Activated CD8-positive, alpha-beta memory T cell treated with anti-CD3 and anti-CD28 coated beads, Interleukin-2, amount 50 U/mL, for 1 hour (primary cell): ENCODE results near the gene VEPH1.
"Not testable (repeated sequence)": the region's sequence is repeated elsewhere in the genome, so short reads cannot be mapped to it uniquely, and the experiment has no call there.

ENCODE experiments used
- DNase-seq: peaks from one replicate; pipeline ENCODE4 v3.0.0-alpha.2; 2020; ENCODE audit errors: extremely low read depth

The VEPH1 gene

DNA sequence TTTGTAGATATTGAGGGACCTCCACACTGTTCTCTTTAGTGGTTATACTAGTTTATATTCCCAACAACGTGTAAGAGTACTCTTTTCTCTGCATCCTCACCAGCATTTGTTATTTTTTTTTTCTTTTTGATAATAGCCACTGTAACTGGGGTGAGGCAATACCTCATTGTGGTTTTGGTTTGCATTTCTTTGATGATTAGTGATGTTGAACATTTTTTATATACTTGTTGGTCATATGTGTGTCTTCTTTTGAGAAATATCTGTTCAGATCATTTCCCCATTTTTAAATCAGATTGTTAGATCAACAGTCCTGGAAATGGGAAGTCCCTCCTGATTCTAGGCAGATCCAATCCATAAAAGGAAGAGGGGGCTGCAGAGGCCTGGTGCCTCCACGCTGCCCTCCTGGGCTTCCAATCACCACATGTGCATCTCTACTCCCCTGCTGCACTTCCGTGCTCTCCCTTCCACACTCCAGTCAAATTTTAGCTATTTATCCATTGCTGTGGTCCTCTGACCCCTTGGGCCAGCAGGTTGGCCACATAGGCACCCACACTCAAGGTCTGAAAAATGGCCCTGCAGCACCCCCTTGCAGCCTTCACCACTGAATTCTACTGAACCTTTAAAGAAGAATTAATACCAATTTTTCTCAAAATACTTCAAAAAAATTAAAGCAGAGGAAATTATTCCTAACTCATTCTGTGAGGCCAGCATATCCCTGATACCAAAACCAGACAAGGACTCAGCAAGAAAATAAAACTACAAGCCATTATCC is 154.7 kb downstream of the VEPH1 start:
- DNase-seq: not testable (repeated sequence)

DNA sequence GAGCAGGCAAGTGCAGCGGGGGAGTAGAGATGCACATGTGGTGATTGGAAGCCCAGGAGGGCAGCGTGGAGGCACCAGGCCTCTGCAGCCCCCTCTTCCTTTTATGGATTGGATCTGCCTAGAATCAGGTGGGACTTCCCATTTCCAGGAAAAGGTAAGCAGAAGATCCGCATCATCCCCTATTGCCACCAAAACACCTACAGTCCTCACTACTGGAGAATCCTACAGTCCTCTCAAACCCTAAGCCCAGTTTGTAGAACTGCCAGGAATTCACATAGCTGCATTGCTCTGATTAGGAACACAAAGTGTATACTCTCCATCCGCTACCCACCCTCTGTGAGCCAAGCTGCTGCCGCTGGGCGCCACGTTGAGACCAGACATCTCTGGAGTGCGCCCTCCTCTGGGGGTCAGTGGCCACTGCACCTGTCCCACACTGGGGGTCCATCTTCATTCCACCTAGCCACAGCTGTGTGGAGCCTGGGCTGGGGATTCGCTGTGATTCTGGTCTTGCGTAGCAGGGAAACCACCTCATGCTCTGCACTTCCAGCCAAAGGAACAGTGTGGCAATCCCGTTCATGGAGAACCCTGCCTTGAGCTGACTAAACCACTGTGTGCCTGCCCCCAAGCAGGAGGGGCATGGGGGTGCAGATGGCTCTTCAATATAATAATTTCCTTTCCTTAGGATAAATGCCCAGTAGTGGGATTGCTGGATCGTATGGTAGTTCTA is 155.5 kb downstream of the VEPH1 start:
- DNase-seq: no peak

DNA sequence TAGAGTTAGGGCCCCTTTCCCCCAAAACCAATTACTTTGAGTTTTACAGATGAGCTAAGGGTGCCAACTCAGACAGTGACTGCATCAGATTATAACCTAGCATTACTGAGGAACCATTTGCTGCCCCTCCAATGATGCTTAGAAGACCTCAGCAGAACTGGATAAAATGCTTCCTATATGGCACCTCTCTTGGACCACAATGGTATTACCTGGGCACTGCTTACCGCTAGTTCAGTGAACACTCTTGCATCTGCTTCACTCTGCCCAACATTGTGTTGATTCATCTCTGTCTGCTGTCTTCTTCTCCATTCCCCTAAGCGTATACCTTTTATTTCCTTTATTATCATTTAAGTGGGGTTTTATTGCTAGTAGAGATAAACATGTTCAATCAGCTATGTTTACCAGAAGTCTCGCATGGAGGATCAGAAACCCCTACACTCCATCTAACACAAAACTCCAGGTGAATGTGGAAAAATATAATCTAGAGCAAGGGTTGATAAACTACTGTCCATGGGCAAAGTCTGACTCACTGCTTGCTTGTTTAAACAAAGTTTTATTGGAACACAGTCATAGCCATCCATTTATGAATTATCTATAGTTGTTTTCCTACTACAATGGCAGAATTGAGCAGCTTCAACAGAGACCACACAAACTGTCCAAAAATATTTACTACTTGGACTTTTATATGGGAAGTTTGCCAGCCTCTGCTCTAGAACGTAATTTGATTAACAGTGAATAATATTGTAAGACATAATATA is 166.8 kb downstream of the VEPH1 start:
- no peak for DNase-seq

DNA sequence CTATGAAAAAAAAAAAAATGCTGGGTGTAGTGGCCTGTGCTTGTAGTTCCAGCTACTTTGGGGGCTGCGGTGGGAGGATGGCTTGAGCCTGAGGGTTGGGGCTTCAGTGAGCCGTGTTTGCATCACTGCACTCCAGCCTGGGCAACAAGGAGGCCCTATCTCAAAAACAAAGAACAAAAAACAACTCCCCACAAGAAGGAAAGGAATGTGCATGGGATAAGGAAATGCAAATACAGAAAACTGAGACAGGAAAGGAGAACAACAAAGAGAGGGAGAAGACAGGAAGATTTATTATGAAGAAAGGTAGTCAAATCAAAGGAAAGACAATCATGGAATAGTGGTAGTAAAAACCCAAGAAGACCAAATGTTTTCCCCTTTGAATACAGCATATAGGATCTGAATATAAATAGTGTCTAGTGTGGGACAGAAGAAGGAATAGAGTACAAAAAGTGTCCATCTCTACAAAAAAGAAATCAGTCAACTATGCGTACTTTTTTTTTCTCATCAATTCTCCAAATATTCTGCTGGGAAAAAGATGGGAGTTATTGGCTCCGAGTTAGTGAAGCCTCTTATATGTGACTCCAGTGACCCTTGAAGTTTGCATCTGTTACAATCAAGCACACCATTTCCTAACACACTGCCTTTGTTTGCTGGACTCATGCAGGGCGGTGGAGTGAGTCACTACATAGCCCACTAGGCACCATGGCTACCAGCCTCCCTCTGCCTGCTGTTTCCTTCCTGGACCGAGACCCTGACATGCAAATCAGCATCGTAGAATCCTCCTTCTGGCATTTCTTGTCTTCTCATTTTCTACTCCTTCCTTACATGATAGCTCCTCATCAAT is 167.8 kb downstream of the VEPH1 start:
- no peak for DNase-seq

DNA sequence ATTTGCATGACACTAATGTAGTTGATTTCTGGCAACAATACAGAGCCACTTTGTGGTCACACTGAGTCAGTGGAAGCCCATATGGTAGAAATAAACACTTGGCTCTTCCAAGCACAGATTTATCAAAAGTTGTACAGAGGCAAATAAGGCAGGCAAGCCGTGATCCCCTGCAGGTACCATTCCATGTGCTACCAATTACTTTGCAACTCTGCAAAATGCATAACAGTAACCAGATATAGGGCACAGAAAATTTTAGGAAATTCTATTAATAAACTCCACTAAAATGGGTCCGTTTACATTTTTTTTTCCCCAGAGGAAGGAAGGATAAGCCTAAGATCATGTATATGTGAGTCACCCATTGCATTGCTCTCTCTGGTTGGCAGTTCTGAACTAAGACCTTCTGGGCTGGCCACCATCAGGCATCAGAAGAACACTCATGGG is 169.6 kb downstream of the VEPH1 start:
- DNase-seq: no peak

DNA sequence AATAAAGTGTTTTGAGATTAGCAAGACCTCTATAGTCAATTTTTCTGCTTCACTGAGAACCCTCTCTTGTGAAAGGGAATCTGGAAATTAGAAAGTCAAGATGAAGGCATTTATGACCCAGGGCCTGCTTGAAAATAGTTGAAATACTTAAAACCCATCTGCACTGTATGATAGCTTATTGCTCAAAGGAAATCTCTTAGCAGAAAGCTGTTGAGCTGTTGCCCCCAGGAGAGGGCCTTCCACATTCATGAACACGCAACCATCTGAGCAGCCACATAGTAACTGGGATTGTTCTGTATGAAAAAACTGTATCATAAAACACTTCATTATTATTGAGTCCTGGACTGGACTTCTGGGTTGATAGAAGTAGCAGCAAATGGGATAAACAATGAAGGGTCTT is 173.0 kb downstream of the VEPH1 start:
- DNase-seq: no peak

DNA sequence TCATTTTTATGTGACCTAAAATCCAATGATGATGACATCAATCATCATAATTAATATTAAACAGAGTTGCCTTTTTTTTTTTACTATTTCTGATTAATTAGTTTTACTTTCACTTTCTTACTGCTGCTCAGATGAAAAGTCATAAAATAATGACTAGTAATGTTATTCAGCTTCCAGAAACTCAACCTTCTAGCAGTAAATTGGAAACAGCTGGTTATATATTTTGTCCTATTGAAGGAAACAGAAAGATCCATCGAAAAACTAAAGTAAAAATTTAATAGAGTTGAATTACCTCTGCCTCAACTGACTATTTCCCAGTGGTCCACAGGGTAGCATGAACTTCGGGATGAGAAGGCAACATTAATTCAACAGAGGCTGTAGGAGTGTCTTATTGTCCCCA is 173.7 kb downstream of the VEPH1 start:
- no peak for DNase-seq

DNA sequence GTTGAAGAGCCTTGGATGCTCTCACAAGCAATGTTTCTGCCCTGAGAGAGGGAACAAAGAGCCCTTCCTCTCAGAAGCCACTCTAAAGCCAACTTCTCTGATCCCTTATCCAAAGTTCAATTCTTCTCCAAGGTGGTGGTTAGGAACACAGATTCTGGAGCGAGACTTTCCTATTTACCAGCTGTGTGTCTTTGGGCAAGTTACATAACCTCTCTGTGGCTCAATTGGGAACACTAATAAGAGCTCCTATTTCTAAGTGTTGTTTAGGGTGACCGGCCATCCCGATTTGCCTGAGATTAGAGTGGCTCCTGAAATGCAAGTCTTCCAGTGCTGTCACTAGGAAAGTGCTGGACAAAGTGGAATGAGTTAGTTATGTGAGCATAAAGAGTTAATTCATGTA is 175.4 kb downstream of the VEPH1 start:
- no peak for DNase-seq

DNA sequence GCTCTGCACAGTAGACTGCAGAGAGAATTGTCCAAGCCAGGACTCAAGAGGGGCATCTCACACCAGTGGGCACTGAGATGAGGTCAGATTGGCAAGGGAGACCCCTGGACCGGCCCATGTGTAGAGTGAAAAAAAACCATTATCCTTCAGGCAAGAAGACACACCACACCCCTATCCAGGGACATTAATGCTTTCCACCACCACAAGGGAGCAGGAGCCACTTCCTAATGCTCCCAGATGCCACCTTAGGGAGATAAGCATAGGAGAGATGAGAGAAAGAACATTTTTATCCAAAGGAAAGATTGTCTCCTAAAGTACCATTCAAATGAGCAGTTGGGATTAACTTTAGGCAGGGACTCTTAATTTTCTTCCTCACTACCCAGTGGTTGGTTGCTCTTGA is 176.2 kb downstream of the VEPH1 start:
- DNase-seq: no peak

DNA sequence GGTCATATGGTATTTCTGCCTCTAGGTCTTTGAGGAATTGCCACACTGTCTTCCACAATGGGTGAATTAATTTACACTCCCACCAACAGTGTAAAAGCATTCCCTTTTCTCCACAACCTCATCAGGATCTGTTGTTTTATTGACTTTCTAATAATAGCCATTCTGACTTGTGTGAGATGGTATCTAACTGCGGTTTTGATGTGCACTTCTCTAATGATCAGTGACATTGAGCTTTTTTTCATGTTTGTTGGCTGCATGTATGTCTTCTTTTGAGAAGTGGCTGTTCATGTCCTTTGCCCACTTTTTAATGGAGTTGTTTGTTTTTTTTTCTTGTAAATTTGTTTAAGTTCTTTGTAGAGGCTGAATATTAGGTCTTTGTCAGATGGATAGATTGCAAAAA is 178.3 kb downstream of the VEPH1 start:
- DNase-seq: not testable (repeated sequence)

DNA sequence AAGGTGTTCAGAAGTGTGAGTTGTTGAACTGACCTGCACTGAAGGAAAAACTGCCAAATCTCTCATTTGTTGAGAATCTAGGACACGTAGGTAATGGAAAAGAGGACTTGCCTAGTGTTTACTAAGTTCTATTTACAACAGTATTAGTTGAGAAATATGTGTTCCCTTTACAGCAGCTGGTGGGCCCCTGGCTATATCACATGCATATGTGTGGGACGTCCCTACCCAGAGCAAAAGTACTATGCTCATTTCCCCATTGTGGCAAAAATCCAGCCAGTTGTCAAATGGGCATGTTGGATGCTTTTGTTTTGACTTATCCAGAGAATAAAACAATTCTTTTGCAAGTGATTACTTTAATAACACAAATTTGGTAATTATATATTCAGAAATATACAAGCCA is 179.9 kb downstream of the VEPH1 start:
- DNase-seq: no peak

DNA sequence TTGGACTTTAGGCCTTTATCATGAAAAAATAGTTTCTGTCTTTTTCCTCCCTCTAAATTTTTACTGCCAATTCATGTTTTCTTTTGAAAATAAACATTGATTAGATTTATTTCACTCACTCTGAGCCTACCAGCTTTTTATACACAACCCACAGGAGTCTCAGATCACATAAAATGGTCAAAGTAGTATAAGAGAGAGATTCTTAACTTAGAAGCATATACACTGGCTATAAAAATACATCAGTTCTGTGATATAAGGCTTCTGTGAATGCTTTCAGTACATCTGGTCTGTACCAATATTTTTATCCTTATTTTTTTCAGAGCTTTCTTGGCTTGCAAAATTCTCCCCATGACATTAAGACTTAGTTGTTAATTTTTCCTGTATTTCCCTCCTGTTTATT is 183.5 kb downstream of the VEPH1 start:
- DNase-seq: no peak

DNA sequence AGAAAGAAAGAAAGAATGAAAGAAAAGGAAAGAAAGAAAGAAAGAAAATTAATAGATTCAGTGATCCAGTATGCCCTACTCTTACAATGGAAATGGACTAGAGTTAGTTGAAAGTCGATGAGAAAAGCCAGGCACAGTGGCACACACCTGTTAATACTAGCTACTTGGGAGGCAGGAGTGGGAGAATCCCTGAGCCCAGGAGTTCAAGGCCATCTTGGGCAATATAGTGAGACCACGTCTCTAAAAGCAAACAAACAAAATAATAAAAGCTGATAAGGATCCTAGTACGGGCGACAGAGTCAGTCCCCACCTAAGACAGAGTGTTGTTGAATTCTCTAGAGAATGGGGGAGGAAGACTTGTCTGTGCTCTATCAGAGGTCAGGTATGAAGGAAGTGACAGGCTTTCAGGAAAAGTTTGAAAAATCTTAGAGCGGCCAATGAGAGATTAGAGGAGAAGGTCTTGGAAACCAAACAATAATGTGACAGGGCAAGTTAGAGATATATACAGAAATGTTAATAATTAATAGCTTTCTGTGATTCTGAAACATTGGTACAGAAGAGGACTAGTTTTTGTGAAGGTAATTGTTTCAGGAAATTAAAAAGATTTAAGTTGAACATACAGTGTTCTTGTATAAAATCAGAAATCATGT is 184.5 kb downstream of the VEPH1 start:
- DNase-seq: no peak

DNA sequence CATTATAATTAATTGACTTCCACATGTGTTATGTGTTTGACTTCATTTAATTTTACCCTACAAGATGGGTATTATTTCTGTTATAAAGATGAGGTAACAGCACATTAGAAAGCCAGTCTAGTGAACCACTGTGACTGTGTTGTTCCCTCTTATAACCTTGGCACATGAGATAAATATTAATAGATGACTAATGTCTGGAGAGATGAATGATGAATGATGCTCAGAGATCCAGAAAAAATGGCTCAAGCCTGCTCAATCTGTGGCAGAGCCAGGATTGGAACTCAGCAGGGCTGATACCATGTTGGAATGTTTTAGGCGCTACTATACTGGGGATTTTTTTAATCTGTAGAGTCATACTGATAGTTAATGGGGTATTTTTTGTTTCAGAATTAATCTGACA is 185.3 kb downstream of the VEPH1 start:
- no peak for DNase-seq

DNA sequence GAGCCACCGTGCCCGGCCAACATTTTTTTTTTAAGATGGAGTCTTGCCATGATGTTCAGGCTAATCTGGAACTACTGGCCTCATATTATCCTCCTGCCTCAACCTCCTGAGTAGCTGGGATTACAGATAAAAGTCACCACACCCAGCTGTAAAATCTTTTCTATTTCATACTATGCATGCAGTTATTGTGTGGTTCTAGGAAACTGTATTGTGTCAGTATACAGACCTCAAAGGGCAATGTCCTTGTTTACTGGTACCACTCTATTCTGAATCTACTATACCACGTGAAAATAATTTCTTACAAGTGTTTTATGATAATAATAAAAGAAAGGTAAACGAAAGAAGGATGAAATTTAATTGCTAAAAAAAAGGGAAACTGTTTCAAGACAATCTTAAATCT is 190.0 kb downstream of the VEPH1 start:
- no peak for DNase-seq

DNA sequence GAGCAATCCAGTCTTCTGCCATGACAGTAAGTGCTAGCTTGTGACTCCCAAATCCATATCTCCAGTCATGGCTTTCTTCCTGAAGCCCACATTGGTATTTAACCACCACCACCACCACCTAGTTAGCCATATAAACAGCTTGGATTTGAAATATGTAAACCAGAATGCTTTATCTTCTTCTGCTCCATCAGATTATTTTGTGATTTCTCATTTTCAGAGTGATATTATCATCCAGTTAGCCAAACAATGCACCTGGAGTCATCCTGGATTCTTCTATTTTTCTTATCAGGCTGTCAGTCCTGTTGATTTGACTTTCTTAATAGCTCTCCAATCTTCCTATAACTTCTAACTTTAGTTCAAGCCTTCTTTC is 190.9 kb downstream of the VEPH1 start:
- DNase-seq: no peak

DNA sequence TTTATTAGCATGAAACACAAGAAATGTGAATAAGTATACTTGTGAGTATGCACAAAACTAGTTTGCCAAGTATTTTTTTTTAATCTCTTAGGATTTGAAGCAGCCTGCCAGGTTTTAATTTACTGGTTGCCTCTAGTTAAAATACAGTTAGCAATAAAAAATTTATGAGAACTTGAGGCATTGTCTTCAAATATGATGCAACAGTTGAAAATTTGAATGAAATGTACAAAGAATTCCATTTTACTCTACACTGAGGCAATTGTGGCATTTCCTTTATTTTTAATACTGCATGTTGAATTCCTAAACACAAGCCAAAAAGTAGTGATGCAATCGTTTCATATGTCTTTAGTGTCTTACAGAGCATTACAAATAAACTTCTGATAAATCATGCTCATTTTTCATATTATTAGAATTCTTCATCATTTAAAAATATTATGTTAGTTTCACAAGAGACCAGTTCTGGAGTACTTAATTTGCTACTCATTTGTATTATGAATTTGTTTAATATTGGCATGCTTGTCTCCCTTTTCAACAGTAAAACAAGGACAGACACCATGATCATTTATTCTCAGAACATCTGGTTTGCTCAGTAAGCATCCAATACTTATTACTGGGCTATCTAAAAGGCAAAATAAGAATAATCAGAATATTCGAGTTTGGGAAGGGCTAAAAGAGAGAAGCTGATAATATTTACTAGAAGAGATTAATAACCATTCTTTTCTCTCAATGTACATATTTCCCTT is 191.4 kb downstream of the VEPH1 start:
- DNase-seq: no peak

DNA sequence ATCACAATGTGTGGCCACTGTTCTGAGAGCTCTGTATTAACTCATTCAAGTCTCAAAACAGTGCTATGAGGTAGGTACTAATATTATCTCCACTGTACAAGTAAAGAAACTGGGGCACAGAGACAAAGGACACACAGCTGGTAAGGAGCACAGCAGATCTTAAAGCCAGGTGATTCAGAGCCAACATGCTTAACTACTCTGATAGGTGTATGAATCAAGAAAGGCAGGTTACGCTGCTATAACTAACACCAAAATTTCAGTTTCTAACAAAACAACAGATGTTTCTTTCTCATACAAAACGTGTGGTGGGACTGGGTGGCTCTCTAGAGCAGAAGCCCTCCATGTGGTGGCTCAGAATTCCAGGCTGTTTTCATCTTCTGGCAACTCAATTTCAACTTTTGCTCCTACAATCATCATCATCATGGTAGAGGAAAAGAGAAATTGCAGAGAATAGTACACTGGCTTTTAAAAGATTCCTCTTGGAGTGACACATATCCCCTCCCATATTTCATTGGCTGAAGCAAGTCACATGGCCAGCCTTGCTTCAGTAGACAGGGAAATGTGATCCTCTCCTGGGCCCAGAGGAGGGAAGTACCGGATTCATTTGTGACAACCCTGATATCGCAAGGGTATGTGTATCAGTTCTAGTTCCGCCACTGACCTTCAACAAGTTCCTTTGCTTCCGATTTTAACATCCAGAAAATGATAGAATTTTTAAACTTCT is 192.7 kb downstream of the VEPH1 start:
- no peak for DNase-seq

DNA sequence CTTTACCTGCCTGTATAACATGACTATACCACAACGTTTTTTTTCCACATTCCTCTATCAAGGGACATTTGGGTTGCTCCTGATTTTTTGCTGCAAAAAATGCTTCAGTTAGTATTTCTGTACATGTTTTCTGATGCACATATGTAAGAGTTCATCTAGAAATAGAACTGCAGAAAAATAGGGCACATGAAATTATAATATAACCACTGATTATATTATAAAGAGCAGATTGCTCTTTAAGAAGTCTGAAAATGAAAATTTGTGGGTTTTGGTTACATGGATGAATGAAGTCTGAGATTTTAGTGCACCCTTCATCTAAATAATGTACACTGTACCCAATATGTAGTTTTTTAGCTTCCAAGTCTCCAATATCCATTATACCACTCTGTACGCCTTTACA is 196.7 kb downstream of the VEPH1 start:
- no peak for DNase-seq

DNA sequence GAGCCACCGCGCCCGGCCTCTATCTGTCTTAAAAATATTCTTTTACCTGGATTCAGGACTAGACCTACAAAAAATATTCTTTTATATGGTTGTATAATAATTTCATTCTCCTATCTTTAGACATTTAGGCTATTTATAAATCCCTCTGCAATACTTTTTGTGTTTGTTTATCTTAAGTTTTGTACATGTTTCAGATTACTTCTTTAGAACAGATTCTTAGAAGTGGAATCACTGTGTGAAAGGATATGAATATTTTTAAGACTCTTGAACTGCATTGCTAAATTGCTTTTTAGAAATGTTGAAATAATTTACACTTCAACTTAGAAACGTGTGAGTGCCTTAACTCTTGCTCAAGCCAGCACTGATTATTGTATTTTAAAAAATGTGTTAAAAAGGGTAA is 197.8 kb downstream of the VEPH1 start:
- DNase-seq: no peak
